ENCODE results near the gene SUSD2. TPM values are rescaled to one million over a fixed set of nuclear protein-coding genes. Genes with fewer than 3 reads are reported as not detected.
"Not testable (repeated sequence)": the region's sequence is repeated elsewhere in the genome, so short reads cannot be mapped to it uniquely, and the experiment has no call there.

Gene SUSD2
- total RNA-seq (0.77 and 10.6 TPM in 2 replicates), polyA plus RNA-seq (10.5 and 11.9 TPM in 2 replicates), polyA minus RNA-seq (ENCODE audit: low replicate concordance) (14.8 and 45.0 TPM in 2 replicates)
- 18.5 and 23.8 TPM in 2 replicates for polyA plus RNA-seq (2012)

- H3K4me1 ChIP-seq (ENCODE audit: control insufficient read depth, extremely low read depth, insufficient read depth, low read length) = peaks cover 2% of the 10 kb centered on the region
- H3K27me3 ChIP-seq (ENCODE audit: control insufficient read depth, insufficient read depth, low read length) = no peaks in the 10 kb centered on the region
- H3K4me3 ChIP-seq (replicated peaks in 1 of 4; ENCODE audit: control extremely low read depth in 1 of 4, insufficient read depth in 1 of 4, low read depth in 3 of 4, low read length in 4 of 4) = no peak within 1 kb of the TSS
- DNase-seq (ENCODE audit: low read depth in 2 of 2) = no peak
- no peak within 1 kb of the TSS for H3K9ac ChIP-seq (ENCODE audit: insufficient read depth, low read length)
- H3K4me2 ChIP-seq (ENCODE audit: extremely low read depth, insufficient read depth, low read length) = peak within 1 kb of the TSS; percentile 0
- TF ChIP-seq EZH2 (IDR thresholded peaks at IDR 0.05; ENCODE audit: low read length, missing control alignments) = no peak
- no peak within 1 kb of the TSS for H2AFZ ChIP-seq (ENCODE audit: low read length)
- no peaks in the 10 kb centered on the region for H3K9me3 ChIP-seq (ENCODE audit: control insufficient read depth, insufficient read depth, low read depth, low read length)
- H3K79me2 ChIP-seq (ENCODE audit: control insufficient read depth, insufficient read depth, low read length) = no peaks in the 10 kb centered on the region
- no peaks in the 10 kb centered on the region for H4K20me1 ChIP-seq (ENCODE audit: control insufficient read depth, extremely low read depth, insufficient read depth, low read length)
- peaks cover 5% of the 10 kb centered on the region for H3K36me3 ChIP-seq (ENCODE audit: control insufficient read depth, insufficient read depth, low read length)
- H3K27ac ChIP-seq (ENCODE audit: insufficient read depth, low read length) = no peak within 1 kb of the TSS
These were observed at the start of gene SUSD2 for GRCh38 chr22:24181088-24181995. TSS of gene SUSD2 (plus strand) at chr22:24181487. CDS start at chr22:24181520, 33 bp downstream.

- H3K27ac ChIP-seq (ENCODE audit: insufficient read depth, low read length) = no peak overlapping the region
- DNase-seq (ENCODE audit: low read depth in 2 of 2) = peak in 1 of 2 donors; percentile 41
- H3K79me2 ChIP-seq (ENCODE audit: control insufficient read depth, insufficient read depth, low read length) = no peaks in the 10 kb centered on the region
- H3K4me1 ChIP-seq (ENCODE audit: control insufficient read depth, extremely low read depth, insufficient read depth, low read length) = peaks cover 13% of the 10 kb centered on the region
- no peaks in the 10 kb centered on the region for H3K9me3 ChIP-seq (ENCODE audit: control insufficient read depth, insufficient read depth, low read depth, low read length)
- H3K27me3 ChIP-seq (ENCODE audit: control insufficient read depth, insufficient read depth, low read length) = no peaks in the 10 kb centered on the region
- H3K4me2 ChIP-seq (ENCODE audit: extremely low read depth, insufficient read depth, low read length) = no peak overlapping the region
- no peaks in the 10 kb centered on the region for H4K20me1 ChIP-seq (ENCODE audit: control insufficient read depth, extremely low read depth, insufficient read depth, low read length)
- no peaks in the 10 kb centered on the region for H3K36me3 ChIP-seq (ENCODE audit: control insufficient read depth, insufficient read depth, low read length)
- H3K4me3 ChIP-seq (replicated peaks in 1 of 4; ENCODE audit: control extremely low read depth in 1 of 4, insufficient read depth in 1 of 4, low read depth in 3 of 4, low read length in 4 of 4) = no peak overlapping the region
- no peak overlapping the region for H2AFZ ChIP-seq (ENCODE audit: low read length)
- no peak overlapping the region for H3K9ac ChIP-seq (ENCODE audit: insufficient read depth, low read length)
- TF ChIP-seq EZH2 (IDR thresholded peaks at IDR 0.05; ENCODE audit: low read length, missing control alignments) = no peak
- TF ChIP-seq CTCF (conservative IDR thresholded peaks at IDR 0.05 in 1 of 2, IDR thresholded peaks at IDR 0.05 in 1 of 2; ENCODE audit: low read depth in 1 of 2, low read length in 2 of 2) = peak; percentile 22 to 48
These were observed 47.9 kb upstream of the SUSD2 start for GRCh38 chr22:24133187-24133965.

DNA sequence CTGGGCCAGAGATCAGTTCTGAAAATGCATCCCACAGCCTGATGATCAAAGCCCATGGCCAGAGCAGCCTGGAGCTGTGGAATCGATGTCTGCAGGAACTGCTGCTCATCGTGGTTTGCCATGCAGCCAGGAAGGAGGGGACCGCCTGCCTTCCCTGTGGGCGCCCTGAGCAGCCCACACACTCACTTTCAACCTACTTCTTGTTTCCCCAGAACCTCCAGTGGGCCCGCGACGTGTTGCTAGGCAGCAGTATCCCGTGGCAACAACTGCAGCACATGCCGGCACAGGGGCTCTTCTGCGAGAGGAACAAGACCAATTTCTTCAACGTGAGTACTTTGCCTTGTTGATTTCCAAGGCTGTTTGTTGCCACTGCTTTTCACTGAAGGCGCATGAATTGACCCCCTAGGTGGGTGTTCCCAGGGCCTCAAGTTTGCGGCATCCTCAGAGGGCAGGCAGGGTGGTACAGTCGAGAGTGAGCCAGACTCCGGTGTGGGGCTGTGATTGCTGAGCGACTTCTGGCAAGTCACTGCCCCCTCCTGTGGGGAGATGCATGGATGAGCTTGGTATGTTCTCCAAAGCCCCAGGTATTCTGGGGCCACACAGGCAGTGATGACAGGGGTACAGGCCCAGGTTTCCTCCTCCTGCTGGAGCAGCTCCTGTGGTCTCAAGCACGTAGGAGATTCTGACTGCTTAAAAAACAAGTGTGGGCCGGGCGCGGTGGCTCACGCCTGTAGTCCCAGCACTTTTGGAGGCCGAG, 47.0 kb upstream of the SUSD2 start:
- Histone ChIP-seq H3K4me3 (replicated peaks in 1 of 4; ENCODE audit: control extremely low read depth in 1 of 4, insufficient read depth in 1 of 4, low read depth in 3 of 4, low read length in 4 of 4) (no peak overlapping the region), H3K4me2 (ENCODE audit: extremely low read depth, insufficient read depth, low read length) (no peak overlapping the region), H4K20me1 (ENCODE audit: control insufficient read depth, extremely low read depth, insufficient read depth, low read length) (no peaks in the 10 kb centered on the region), H3K9me3 (ENCODE audit: control insufficient read depth, insufficient read depth, low read depth, low read length) (no peaks in the 10 kb centered on the region), H3K9ac (ENCODE audit: insufficient read depth, low read length) (no peak overlapping the region), H3K4me1 (ENCODE audit: control insufficient read depth, extremely low read depth, insufficient read depth, low read length) (peaks cover 13% of the 10 kb centered on the region), H3K36me3 (ENCODE audit: control insufficient read depth, insufficient read depth, low read length) (no peaks in the 10 kb centered on the region), H3K27me3 (ENCODE audit: control insufficient read depth, insufficient read depth, low read length) (no peaks in the 10 kb centered on the region), H2AFZ (ENCODE audit: low read length) (no peak overlapping the region), H3K79me2 (ENCODE audit: control insufficient read depth, insufficient read depth, low read length) (no peaks in the 10 kb centered on the region), H3K27ac (ENCODE audit: insufficient read depth, low read length) (no peak overlapping the region)
- TF ChIP-seq EZH2 (IDR thresholded peaks at IDR 0.05; ENCODE audit: low read length, missing control alignments) (no peak), CTCF (conservative IDR thresholded peaks at IDR 0.05 in 1 of 2, IDR thresholded peaks at IDR 0.05 in 1 of 2; ENCODE audit: low read depth in 1 of 2, low read length in 2 of 2) (no peak)
- peak; percentile 36 to 39 for DNase-seq (ENCODE audit: low read depth in 2 of 2)

DNA sequence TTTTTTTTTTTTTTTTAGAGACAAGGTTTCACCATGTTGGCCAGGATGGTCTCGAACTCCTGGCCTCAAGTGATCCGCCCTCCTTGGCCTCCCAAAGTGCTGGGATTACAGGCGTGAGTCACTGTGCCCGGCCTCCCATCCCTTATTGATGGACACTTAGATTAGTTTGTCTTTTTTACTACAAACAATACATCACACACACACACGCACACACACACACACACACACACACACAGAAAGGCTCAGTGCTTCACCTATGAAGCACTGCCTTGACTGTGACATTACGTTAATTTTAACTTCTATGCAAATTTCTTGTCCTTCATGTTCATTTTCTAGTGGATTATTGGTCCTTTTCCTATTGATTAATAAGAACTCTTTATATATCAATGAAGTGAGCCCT, 44.8 kb upstream of the SUSD2 start:
- not testable (repeated sequence) for H3K9ac ChIP-seq (ENCODE audit: insufficient read depth, low read length); H2AFZ ChIP-seq (ENCODE audit: low read length); H3K36me3 ChIP-seq (ENCODE audit: control insufficient read depth, insufficient read depth, low read length); H3K9me3 ChIP-seq (ENCODE audit: control insufficient read depth, insufficient read depth, low read depth, low read length); H4K20me1 ChIP-seq (ENCODE audit: control insufficient read depth, extremely low read depth, insufficient read depth, low read length); H3K4me3 ChIP-seq (replicated peaks in 1 of 4; ENCODE audit: control extremely low read depth in 1 of 4, insufficient read depth in 1 of 4, low read depth in 3 of 4, low read length in 4 of 4); H3K27me3 ChIP-seq (ENCODE audit: control insufficient read depth, insufficient read depth, low read length); H3K4me2 ChIP-seq (ENCODE audit: extremely low read depth, insufficient read depth, low read length); H3K27ac ChIP-seq (ENCODE audit: insufficient read depth, low read length); H3K79me2 ChIP-seq (ENCODE audit: control insufficient read depth, insufficient read depth, low read length); DNase-seq (ENCODE audit: low read depth in 2 of 2)
- H3K4me1 ChIP-seq (ENCODE audit: control insufficient read depth, extremely low read depth, insufficient read depth, low read length) = peaks cover 17% of the 10 kb centered on the region
